Left renal pelvis (tissue), 4 donors: ENCODE measurements around the gene KIFC3. TPM values are rescaled to one million over a fixed set of nuclear protein-coding genes. Genes with fewer than 3 reads are reported as not detected.
"Not testable (repeated sequence)": the region's sequence is repeated elsewhere in the genome, so short reads cannot be mapped to it uniquely, and the experiment has no call there.

Source experiments
- DNase-seq, 4 donors: peaks; one replicate each; pipeline ENCODE4 v3.0.0-alpha.2; 2013; ENCODE audit warnings: low read depth in 4 of 4, low spot score in 3 of 4
- polyA plus RNA-seq, 4 donors: library from polyadenylated mRNA; unstranded; fragments of 120-200 nt; gene quantifications; one replicate each; pipeline ENCODE4 v1.2.1, GENCODE V29; 2013; ENCODE audit not compliant: insufficient read length in 4 of 4

The KIFC3 gene
- polyA plus RNA-seq, 4 donors, result 14.5 to 80.1 (median 43.7) TPM

GRCh38 chr16:57756424-57757325, 45.6 kb downstream of the KIFC3 start:
- DNase-seq, result no peak

GRCh38 chr16:57755726-57756423, 46.4 kb downstream of the KIFC3 start:
- no peak for DNase-seq

- DNase-seq, result no peak
Measured at GRCh38 chr16:57755061-57755684, 47.1 kb downstream of the KIFC3 start.

- no peak for DNase-seq
Measured at GRCh38 chr16:57754354-57755060, 47.8 kb downstream of the KIFC3 start.

GRCh38 chr16:57753448-57754353, 48.6 kb downstream of the KIFC3 start:
- DNase-seq, result no peak

- DNase-seq, result no peak
Measured at GRCh38 chr16:57752581-57753447, 49.5 kb downstream of the KIFC3 start.

GRCh38 chr16:57752203-57752580, 50.1 kb downstream of the KIFC3 start:
- DNase-seq, result no peak

GRCh38 chr16:57751539-57752202, 50.6 kb downstream of the KIFC3 start:
- DNase-seq, result no peak

GRCh38 chr16:57750796-57751538, 51.3 kb downstream of the KIFC3 start:
- no peak for DNase-seq

- DNase-seq, result no peak
Measured at GRCh38 chr16:57749856-57750452, 52.3 kb downstream of the KIFC3 start.

GRCh38 chr16:57749101-57749692, 53.1 kb downstream of the KIFC3 start:
- no peak for DNase-seq

- DNase-seq, result no peak
Measured at GRCh38 chr16:57748596-57748995, 53.7 kb downstream of the KIFC3 start.

GRCh38 chr16:57747996-57748395, 54.3 kb downstream of the KIFC3 start:
- no peak for DNase-seq

GRCh38 chr16:57747496-57747895, 54.8 kb downstream of the KIFC3 start:
- no peak for DNase-seq

- DNase-seq, result no peak
Measured at GRCh38 chr16:57747091-57747490, 55.2 kb downstream of the KIFC3 start.

- DNase-seq, result not testable (repeated sequence)
Measured at GRCh38 chr16:57746316-57746715, 56.0 kb downstream of the KIFC3 start.

GRCh38 chr16:57745768-57746167, 56.5 kb downstream of the KIFC3 start:
- no peak for DNase-seq
